Stimulated activated CD4-positive, alpha-beta T cell treated with anti-CD3 and anti-CD28 coated beads, Interleukin-12 subunit alpha, Interleukin-12 subunit beta, amount 100 ng/mL, for 4 hours (primary cell): ENCODE data around the gene CYP2D6.
A peak's percentile ranks its signal among the peaks of the same experiment; 100 is the strongest.
"Not testable (repeated sequence)": the region's sequence is repeated elsewhere in the genome, so short reads cannot be mapped to it uniquely, and the experiment has no call there.

Source experiments
- DNase-seq: peaks from one replicate; pipeline ENCODE4 v3.0.0-alpha.2; 2020

CYP2D6 gene

DNA sequence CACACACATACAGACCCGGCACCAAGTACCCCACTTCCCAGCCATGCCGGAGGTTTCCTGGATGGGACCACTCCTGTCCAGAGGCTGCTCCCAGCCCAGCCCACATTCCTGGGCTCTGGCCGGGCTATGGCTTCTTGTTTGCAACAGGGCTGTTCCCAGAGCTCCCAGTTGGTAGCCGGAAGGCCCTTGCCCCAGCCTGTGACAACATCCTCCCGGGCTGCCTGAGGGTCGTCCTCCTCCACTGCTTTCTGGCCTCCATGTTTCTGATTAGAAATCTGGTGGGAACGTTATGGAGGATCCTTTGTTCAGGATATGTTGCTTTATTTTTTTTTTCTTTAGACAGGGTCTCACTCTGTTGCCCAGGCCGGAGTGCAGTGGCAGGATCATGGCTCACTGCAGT lies 952 bp upstream of the CYP2D6 start:
- no peak for DNase-seq

DNA sequence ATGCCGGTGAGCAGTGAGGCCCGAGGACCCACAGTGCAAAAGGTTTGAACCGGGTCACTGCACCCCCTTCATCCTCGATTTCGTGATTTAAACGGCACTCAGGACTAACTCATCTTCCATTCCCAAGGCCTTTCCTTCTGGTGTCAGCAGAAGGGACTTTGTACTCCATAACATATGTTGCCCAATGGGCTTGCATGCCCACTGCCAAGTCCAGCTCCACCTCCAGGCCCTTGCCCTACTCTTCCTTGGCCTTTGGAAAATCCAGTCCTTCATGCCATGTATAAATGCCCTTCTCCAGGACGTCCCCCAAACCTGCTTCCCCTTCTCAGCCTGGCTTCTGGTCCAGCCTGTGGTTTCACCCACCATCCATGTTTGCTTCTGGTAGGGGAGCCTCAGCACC lies 428 bp downstream of the CYP2D6 start:
- DNase-seq = not testable (repeated sequence)

DNA sequence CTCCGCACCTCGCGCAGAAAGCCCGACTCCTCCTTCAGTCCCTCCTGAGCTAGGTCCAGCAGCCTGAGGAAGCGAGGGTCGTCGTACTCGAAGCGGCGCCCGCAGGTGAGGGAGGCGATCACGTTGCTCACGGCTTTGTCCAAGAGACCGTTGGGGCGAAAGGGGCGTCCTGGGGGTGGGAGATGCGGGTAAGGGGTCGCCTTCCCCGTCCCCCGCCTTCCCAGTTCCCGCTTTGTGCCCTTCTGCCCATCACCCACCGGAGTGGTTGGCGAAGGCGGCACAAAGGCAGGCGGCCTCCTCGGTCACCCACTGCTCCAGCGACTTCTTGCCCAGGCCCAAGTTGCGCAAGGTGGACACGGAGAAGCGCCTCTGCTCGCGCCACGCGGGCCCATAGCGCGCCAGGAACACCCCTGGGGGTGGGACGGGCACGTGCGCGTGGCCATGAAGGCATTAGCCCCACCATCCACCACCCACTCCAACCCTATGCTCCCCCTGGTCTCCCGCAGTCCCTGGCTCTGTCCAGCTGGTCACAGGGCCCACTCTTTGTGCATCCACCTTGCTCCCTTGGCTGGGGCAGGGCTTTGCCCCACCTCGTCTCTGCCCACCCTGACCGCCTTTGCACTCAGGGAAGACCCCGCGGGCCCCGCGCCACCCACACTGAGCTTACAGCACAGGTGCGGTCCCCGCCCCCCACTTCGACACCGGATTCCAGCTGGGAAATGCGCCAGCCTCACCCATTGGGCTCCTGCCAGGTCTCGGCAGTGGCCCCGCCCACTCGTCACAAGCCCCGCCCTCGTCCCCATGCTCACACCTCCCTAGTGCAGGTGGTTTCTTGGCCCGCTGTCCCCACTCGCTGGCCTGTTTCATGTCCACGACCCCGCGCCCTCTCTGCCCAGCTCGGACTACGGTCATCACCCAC lies 1.6 kb downstream of the CYP2D6 start:
- not testable (repeated sequence) for DNase-seq

DNA sequence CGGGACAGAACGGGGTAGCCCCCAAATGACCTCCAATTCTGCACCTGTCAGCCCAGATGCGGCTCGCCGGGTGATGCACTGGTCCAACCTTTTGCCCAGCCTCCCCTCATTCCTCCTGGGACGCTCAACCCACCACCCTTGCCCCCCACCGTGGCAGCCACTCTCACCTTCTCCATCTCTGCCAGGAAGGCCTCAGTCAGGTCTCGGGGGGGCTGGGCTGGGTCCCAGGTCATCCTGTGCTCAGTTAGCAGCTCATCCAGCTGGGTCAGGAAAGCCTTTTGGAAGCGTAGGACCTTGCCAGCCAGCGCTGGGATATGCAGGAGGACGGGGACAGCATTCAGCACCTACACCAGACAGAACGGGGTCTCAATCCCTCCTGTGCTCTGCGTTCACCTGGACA lies 2.6 kb downstream of the CYP2D6 start:
- DNase-seq = not testable (repeated sequence)

DNA sequence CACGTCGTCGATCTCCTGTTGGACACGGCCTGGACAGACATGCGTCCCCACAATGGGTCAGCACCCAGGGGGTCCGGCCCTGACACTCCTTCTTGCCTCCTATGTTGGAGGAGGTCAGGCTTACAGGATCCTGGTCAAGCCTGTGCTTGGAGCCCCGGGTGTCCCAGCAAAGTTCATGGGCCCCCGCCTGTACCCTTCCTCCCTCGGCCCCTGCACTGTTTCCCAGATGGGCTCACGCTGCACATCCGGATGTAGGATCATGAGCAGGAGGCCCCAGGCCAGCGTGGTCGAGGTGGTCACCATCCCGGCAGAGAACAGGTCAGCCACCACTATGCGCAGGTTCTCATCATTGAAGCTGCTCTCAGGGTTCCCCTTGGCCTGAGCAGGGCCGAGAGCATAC lies 3.0 kb downstream of the CYP2D6 start:
- DNase-seq = no peak

DNA sequence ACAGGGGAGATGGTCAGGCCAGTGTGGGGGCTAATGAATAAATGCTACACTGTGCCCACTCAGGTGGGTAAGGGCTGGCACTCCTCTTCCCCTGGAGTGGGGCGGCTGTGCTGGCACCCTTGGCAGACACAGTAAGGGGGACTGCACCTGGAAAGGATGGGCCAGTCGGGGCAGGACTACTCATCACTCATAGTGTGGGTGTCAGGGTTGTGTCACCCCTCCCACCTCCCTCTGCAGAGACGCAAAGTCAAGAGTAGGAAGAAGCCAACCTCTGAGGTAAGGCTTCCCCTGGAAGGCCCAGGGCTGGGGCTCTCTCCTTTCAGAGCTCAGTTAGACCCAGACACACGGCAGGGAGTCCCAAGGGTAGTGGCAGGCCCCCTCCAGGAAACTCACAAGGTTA lies 7.1 kb downstream of the CYP2D6 start:
- DNase-seq = not testable (repeated sequence)

DNA sequence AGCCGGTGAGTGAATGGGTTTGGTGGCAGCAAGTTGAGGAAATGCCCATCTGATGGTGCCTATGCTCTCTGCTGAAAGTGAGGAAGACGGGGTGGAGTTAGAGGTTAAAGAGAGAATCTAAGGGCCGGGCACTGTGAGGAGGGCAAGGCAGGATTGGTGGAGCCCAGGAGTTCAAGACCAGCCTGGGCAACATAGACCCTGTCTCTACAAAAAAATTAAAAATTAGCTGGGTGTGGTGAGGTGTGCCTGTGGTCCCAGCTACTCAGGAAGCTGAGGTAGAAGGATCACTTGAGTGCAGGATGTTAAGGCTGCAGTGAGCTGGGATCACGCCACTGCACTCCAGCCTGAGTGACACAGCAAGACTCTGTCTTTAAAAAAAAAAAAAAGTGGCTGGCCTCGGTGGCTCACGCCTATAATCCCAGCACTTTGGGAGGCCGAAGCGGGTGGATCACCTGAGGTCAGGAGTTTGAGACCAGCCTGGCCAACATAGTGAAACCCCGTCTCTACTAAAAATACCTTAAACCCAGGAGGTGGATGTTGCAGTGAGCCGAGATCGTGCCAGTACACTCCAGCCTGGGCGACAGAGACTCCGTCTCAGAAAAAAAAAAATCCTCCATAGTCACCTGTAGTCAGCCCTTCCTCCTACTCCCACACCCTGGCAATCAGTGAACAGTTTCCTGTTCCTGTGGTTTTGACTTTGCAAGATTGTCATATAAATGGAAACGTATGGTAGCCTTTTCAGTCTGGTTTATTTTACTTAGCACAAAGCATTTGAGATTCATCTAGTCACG lies 10.2 kb downstream of the CYP2D6 start:
- DNase-seq = peak; percentile 22

DNA sequence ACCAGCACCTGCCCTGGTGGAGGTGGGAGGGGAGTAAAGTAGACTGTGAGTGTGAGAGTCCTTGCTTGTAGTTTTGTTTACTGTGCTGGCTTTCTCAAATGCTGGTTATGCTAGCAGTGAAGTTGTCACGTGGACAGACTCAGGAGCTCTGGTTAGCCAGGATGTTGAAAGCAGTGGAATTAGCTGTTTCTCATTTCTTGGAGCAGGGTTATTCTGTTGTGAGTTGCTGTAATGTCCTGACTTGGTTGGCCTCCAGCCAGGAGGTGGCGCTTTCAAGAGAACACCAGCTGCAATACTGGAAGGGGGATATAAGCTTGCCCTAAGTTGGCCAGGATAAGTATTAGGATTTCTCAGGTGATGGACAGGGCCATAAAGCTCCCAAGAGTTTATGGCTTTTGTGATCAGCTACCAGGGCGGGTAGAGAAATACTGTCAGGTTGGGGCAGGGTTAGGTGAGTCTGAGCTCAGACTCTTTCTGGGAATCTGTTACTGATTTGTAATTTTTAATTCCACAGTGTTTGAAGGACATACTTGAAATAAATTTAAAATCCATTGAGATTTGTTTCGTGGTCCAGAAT lies 13.7 kb downstream of the CYP2D6 start:
- no peak for DNase-seq

DNA sequence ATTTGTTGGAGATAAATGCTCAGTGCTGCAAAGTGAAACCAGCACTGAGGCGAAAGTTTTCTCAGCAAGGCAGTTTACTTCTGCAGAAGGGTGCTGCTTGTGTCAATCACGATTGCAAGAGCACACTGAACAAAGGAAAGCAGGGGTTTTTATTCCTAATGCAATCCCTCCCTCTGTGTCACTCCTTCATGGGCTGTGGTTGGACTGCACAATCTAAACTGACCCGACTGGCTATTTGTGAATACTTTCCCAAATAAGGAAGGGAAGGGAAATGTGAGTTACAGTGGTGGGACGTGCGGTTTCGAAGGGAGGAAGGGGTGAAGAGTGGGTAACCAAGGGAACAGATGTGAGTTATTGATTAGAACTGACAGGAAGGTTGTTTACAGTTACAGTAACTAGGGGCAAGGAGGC lies 15.2 kb downstream of the CYP2D6 start:
- not testable (repeated sequence) for DNase-seq

DNA sequence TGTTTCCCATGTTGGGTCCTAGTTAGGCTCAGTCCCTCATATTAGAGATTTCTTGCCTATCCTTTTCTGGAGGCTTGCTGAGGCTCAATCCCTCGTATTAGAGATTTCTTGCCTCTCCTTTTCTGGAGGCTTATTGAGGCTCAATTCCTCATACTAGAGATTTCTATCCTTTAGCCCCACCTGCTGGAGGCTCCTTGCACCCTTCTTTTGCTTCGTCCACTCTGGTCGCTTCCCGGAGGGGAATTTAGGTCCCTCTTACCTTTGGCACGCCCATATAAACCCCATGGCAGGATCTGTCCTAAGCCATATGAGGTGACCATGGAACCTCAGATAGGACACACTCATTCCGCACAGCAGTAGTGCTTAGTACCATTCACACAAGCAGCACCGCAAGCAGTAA lies 15.9 kb downstream of the CYP2D6 start:
- DNase-seq = no peak

DNA sequence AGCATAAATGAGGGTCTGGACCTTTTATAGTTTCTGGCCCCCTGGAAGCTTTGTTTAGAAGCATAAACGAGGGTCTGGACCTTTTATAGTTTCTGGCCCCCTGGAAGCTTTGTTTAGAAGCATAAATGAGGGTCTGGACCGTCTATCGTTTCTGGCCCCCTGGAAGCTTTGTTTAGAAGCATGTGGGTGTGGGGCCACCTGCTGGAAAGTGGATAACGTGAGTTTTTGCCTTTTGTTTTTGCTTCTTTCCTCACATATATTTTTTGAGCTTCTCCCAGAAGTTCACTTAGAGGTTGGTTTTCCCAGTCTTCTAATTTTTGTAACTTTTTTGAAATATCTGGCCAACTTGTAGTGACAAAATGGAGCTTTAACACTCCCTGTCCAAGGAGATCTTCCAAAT lies 17.8 kb downstream of the CYP2D6 start:
- not testable (repeated sequence) for DNase-seq

DNA sequence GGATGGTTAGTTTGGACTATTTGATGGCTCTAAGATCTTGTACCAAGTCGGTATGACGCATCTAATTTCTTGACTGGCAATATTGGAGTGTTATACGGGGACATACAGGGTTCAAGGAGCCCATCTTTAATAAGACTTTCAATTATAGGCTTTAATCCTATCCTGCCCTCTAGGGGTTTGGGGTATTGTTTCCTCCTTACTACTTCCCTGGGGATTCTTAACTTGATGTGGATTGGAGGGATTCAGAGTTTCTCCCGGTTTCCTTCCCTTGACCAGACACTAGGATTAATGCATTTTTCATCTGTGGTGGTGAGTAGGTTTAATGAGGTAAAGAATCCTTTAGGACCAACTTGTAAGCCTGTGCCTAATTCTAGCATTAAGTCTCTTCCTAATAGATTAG lies 18.8 kb downstream of the CYP2D6 start:
- no peak for DNase-seq

DNA sequence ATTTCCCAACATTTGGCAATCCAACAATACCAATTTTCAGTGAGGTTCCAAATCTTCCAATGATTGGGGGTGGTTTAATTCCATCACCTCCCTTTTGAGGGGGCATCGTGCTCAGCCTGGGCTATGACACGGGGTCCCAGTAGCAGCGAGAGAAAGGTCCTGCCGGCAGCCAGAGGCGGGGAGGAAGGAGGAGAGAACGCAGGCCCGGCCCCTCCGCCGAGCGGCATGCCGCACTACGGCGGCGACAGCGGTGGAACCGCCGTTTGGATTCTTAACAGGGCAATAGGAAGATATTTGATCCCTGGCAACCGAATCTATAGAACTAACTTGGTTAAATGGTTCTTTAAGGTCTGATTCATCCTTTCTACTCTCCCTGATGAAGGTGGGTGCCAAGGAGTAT lies 21.8 kb downstream of the CYP2D6 start:
- DNase-seq = no peak

DNA sequence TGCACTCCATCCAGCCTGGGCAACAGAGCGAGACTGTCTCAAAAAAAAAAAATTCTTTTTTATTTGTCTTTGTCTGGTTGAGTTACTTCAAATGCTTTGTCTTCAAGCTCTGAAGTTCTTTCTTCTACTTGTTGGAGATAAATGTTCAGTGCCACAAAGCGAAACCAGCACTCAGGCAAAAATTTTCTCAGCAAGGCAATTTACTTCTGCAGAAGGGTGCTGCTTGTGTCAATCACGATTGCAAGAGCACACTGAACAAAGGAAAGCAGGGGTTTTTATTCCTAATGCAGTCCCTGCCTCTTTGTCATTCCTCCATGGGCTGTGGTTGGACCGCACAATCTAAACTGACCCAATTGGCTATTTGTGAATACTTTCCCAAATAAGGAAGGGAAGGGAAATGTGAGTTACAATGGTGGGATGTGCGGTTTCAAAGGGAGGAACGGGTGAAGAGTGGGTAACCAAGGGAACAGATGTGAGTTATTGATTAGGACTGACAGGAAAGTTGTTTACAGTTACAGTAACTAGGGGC lies 26.2 kb downstream of the CYP2D6 start:
- not testable (repeated sequence) for DNase-seq

DNA sequence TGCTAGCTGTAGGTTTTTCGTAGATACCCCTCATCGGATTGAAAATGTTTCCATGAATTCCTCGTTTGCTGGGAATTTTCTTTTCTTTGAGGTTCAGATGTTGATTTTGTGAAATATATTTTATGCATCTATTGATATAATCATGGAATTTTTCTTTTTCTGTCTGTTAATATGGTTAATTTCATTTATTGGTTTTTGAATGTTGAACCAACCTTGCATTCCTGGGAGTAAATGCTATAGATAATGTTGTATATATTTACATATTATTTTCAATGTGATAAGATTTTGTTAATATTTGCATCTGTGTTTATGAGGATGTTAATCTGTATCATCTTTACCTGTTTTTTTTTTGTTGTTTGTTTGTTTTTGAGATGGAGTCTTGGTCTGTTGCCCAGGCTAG lies 29.4 kb downstream of the CYP2D6 start:
- no peak for DNase-seq

DNA sequence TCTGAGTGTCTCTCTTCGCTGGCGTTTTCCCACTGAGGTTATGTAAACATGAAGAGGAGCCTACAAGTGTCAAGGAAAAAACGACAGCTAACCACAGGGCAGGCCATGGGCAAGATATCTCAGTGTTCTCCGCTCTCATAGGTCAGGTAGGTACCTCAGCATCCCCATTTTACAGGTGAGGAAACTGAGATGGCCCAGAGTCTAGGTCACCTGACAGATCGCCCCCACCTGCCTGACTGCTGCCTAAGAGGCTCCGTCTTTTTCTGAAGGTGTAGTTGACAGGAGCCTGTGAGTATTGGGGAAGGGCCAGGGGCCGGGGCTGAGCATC lies 39.2 kb downstream of the CYP2D6 start:
- no peak for DNase-seq

DNA sequence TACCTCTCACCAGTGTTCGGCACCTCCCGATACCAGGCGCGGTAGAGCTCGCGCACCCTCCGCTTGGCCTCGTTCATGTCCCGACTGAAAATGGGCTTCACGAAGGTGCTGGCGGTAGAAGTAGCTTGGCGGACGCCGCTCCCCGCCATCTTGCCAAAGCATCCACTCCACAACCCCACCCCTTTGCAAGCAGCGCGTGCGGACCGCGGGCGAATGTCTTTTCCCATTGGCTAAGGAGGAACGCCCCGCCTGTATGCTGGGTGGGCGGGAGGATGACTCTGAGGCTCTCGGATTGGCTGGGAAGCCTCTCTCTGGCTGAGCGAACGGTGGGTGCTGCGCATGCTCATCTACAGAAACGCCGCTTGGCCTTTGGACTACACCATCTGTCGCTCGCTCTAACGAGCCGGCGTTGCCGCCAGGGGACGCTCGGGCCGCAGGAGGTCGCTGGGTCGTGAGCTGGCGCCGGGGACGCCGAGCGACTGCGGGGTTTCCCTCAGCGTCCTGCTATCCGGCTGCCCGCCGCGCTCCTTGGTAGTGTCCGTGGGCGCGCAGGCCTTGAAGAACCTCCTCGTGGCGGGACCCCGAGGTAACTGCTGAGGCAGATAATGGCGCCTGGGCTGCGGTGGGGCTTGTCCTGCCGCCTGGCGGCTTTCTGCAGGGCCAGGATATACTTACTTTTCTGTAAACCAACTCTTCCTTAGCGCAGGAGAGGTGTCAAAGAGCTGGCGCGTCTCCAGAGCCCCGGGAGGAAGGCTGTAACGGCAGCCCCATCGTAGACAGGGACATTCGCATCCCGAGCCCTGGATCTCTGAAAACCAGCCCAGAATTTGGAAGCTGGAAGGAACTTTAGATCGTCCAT lies 39.8 kb downstream of the CYP2D6 start, which contains the start of gene NDUFA6:
TSS of gene NDUFA6 (minus strand) at position 177 of the 859 bp plus-strand sequence. CDS start at position 149, 28 bp downstream.
- DNase-seq = peak; percentile 96

DNA sequence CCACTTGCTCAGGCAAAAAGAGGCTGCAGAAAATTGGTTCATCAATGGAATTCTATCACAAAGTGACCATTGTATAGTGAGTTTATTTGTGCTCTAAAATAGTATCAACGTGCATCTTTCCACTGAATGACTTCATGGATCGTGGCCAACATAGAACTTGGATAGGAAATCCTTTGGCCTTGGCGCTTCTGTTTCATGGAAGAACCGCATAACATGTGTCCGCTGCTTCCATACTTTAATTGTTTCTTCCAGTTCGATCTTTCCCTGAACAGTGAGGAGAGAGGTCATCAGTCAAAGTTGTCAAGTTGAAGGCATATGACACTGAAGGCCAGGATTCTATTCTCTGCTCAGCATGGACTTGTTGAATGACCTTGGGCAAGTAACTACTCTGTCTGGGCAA lies 44.6 kb downstream of the CYP2D6 start:
- DNase-seq = no peak

DNA sequence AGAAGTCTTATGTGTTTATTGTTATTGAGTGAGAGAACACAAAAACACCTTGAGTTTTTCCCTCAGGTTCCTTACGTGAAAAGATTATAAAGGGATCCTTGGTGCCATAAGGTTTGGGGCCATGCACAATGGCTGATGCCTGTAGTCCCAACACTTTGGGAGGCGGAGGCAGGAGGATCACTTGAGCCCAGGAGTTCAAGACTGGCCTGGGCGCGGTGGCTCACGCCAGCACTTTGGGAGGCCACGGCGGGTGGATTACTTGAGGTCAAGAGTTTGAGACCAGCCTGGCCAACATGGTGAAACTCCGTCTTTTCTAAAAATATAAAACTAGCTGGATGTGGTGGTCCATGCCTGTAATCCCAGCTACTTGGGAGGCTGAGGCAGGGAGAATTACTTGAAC lies 45.7 kb downstream of the CYP2D6 start:
- no peak for DNase-seq

DNA sequence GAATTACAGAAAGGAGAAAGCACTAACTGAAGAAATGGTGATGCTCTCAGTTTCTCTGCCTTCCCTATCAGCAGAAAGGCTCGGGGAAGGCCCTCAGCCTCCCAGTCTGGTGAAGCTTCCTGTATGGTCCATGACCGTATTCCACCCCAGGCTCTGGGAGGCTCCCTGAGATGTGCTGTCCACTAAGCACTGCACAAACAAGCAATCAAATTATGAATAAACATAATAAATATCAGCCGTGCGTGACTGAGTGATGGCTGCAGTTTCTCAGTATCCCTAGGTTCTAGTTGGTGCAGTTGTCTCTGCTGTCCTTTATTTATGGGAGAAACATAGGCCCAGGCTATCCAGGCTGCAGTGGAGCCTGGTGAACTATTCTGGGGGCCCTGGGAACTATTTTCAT lies 47.5 kb downstream of the CYP2D6 start:
- DNase-seq = no peak

DNA sequence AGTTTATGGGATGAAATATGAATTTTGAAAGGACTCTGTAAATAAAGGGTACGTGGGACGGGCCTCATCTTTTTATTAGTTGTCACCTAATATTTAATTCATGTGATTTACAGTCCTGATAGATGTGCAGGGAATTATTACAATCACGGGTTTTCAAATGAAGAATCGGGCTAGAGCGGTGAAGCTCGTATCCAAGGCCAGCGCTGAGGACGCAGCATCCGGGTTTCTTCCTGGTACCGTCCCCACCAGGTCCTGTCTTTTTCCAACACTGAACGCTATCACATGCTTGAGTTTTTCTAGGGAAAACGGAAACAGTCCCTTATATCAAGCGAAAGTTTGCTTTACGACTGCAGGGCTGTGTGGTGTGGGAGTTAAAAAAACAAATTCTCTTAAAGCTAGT lies 50.3 kb downstream of the CYP2D6 start:
- no peak for DNase-seq
